GM12892 (cell line): Measurements from ENCODE around the gene STK11IP.

Experiments
- POLR2A ChIP-seq: IDR thresholded peaks from 2 replicates; pipeline ENCODE4 v1.6.1; 2011; ENCODE audit warnings: low read depth, low read length, control low read depth
- POLR2AphosphoS5 ChIP-seq: IDR thresholded peaks from 2 replicates; pipeline ENCODE4 v1.6.1; 2011; ENCODE audit warnings: low read depth, low read length, control low read depth

- TF ChIP-seq POLR2A: no peak
- TF ChIP-seq POLR2AphosphoS5: no peak
These were observed 35.8 kb downstream of the STK11IP start for GRCh38 chr2:219633276-219634065.
